ENCODE measurements around the gene PNPT1. TPM values are rescaled to one million over a fixed set of nuclear protein-coding genes. Genes with fewer than 3 reads are reported as not detected.

The PNPT1 gene
- total and polyA plus RNA-seq, 2 of the 13 experiments (the other 11 are each of a cell fraction or from before 2014, with no cell fraction given): 23.4 to 61.0 TPM

GRCh38 chr2:55672630-55673029 is 21.0 kb downstream of the PNPT1 start (continued):
- TF ChIP-seq ZNF576 (CRISPR knock-in tag; IDR thresholded peaks at IDR 0.05): no peak
- no peak for TF ChIP-seq BCL3 (CRISPR knock-in tag; IDR thresholded peaks at IDR 0.05)
- TF ChIP-seq PATZ1 (CRISPR knock-in tag; IDR thresholded peaks at IDR 0.05): no peak
- TF ChIP-seq ATM (IDR thresholded peaks at IDR 0.05; ENCODE audit: borderline replicate concordance): no peak
- TF ChIP-seq ZNF292 (CRISPR knock-in tag; IDR thresholded peaks at IDR 0.05; ENCODE audit: borderline replicate concordance, low read depth): no peak
- no peak for TF ChIP-seq MAZ (IDR thresholded peaks at IDR 0.05; ENCODE audit: borderline replicate concordance, low read depth, low read length)
- TF ChIP-seq MAZ (CRISPR knock-in tag; IDR thresholded peaks at IDR 0.05; ENCODE audit: low read depth): no peak

- POLR2A ChIA-PET: no interaction called here
- Histone ChIP-seq H2AFZ (ENCODE audit: low read length) (no peak overlapping the region), H4K20me1 (ENCODE audit: insufficient read depth, low read length) (no peaks in the 10 kb centered on the region), H3K4me1 (ENCODE audit: insufficient read depth, low read length) (no peaks in the 10 kb centered on the region), H3K27me3 (ENCODE audit: control insufficient read depth in 1 of 2, insufficient read depth in 2 of 2, low read length in 2 of 2) (no peaks in the 10 kb centered on the region), H3K9ac (ENCODE audit: insufficient read depth, low read depth, low read length) (no peak overlapping the region), H3K36me3 (replicated peaks in 1 of 2; ENCODE audit: control insufficient read depth in 1 of 2, insufficient read depth in 2 of 2, low read length in 2 of 2) (peaks cover 2 to 54% of the 10 kb centered on the region in 2 experiments), H3K4me2 (ENCODE audit: low read depth, low read length) (no peak overlapping the region), H3K79me2 (ENCODE audit: insufficient read depth, low read length) (no peaks in the 10 kb centered on the region), H3K27ac (ENCODE audit: extremely low read length, insufficient read depth, low read length) (no peak overlapping the region), H3K9me3 (ENCODE audit: low read length) (no peaks in the 10 kb centered on the region), H3K4me3 (replicated peaks in 1 of 3; ENCODE audit: insufficient read depth in 1 of 3, low read depth in 2 of 3, low read length in 3 of 3) (no peak overlapping the region)
- TF ChIP-seq ZNF629 (CRISPR knock-in tag; conservative IDR thresholded peaks at IDR 0.05): peak; percentile 45; the same call in 1 of the 2 replicates
- TF ChIP-seq PCBP1 (IDR thresholded peaks at IDR 0.05; ENCODE audit: borderline replicate concordance, low read depth, low read length): no peak
- TF ChIP-seq ZBTB43 (CRISPR knock-in tag; conservative IDR thresholded peaks at IDR 0.05): no peak
- no peak for DNase-seq (ENCODE audit: low spot score)
- no peak for ATAC-seq
- FAIRE-seq: no peak
- in situ Hi-C loops (cut with HindIII; ENCODE audit: extremely low pct_ligation_motif_present, low pct_unique_long_range_greater_than_20kb): no loop called here
- intact Hi-C loops (cut with micrococcal nuclease; ENCODE audit: unreplicated experiment): no loop called here
- CTCF ChIA-PET (ENCODE audit: low intra/inter-chr PET ratio, low total read pairs): no interaction called here
- no TSS peak for BruUV-seq (replicated peaks)
These were observed 24.7 kb downstream of the PNPT1 start for GRCh38 chr2:55668956-55669355.
